Activated naive CD4-positive, alpha-beta T cell (primary cell): Measurements from ENCODE around the gene KIRREL2.
A peak's percentile ranks its signal among the peaks of the same experiment; 100 is the strongest.
"Not testable (repeated sequence)": the region's sequence is repeated elsewhere in the genome, so short reads cannot be mapped to it uniquely, and the experiment has no call there.

ENCODE experiments used
- DNase-seq, 4 experiments: peaks; one replicate each; lab custom pipeline; 2025; lab: John Stamatoyannopoulos, UW

KIRREL2 gene

DNA sequence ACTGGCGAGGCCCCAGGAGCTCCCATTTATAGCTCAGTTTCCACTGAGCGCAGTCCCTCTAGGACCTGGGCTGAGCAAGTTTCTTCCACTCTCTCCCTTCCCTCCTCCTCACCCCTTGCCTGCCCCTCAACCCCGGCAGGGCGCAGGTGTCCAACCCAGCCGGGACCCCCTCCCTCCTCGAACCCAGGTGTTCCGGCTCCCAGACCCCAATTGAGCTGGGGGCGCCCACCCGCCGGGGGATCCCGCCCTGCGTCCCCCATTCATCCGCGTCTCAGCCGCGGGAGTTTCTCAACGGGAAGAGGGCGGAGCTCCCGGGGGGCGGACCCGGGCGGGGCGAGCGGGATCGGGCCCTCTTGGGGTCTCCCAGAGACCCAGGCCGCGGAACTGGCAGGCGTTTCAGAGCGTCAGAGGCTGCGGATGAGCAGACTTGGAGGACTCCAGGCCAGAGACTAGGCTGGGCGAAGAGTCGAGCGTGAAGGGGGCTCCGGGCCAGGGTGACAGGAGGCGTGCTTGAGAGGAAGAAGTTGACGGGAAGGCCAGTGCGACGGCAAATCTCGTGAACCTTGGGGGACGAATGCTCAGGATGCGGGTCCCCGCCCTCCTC is at the start of gene KIRREL2:
KIRREL2 (plus strand) TSS at position 366 of the 604 bp plus-strand sequence; CDS start at position 575, 209 bp downstream.
- peak in 1 of 4 experiments; percentile 24 for DNase-seq

DNA sequence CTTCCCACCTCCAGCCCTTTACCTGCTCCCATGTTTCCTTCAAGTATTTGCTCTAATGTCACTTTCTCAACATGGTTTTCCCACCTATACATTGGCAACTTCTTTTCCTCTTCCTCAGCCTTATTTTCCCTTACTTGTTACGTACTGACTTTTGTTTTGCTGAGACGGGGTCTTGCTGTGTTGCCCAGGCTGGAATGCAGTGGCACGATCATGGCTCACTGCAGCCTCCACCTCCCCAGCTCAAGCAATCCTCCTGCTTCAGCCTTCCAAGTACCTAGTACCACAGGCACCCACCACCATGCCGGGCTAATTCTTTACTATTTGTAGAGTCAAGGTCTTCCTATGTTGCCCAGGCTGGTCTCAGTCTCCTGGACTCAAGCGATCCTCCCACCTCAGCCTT is 49.1 kb upstream of the KIRREL2 start:
- DNase-seq: no peak

DNA sequence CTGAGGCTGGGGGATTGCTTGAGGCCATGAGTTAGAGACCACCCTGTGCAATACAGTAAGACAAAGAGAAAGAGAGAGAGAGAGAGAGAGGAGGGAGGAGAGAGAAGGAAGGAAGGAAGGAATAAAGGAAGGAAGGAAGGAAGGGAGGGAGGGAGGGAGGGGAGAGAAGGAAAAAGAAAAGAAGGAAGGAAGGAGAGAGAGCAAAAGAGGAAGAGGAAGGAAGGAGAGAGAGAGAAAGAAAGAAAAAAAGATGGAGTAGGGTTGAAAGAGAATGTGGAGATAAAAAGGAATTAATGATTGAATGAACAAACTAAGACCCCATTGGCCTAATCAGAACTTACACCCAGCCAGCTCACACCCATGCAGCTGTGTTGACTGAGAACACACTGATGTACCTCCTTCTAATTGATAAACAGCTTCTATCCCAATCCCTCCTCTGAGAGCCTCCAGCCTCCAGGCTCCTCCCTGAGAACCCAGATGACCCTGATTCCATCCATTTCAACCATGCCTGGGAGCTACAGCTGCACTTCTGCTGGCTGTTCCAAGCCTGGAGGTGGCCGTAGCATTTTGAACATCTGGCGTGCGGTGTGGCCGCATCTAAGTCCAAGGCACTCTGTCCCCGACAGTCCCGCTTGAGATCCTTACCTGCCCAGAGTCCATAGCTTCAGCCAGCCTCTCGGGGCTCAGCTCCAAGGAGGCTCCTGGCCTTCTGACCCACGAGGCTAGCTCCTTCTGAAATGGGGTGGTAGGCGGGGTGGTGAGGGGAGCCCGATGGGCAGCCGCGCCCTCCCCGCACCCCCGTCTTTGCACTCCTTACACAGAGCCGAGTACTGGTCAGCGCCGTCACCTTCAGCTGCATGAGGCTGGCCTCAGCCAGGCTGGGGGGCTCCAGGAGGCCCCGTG is 45.1 kb upstream of the KIRREL2 start:
- DNase-seq: no peak

DNA sequence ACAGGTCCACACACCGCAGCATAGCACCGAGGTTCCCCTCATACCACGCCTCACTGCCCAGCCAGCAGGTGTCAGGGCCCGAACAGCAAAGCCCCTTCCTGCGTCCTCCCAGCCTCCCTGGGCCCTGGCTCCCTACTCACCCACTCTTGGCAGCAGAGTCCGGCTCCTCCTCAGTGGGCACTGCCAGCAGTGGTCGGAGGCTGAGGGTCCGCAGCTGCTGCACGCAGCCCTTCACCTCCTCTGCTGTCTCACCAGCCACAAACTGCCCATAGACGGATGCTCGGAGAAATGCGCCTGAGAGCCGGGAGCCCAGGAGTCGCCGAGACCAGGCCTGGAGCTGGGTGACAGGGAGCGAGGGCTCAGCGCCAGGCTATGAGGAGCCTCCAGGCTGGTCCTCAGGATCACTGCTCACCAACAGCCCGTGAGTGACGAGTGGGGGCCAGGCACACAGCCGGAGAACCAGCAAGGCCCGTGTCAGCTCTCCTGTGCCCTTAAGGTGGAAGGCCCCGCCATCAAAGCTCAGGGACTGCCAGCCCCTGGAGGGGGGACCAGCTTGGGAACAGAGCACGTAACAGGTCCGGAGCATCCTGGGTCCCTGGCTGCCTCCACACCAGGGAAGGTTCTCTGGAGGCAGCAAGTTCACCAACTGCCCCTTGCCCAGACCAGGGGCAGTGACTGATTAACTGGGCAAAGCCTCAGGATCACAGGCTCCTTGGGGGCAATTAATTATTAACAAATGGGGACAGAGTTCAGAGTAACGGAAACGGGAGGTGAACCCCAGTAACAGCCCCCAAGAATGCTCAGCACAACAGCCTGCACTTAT is 44.3 kb upstream of the KIRREL2 start, which contains the start of gene PRODH2:
PRODH2 (minus strand) TSS at position 626 of the 823 bp plus-strand sequence; CDS start at position 586, 40 bp downstream.
- DNase-seq: no peak

DNA sequence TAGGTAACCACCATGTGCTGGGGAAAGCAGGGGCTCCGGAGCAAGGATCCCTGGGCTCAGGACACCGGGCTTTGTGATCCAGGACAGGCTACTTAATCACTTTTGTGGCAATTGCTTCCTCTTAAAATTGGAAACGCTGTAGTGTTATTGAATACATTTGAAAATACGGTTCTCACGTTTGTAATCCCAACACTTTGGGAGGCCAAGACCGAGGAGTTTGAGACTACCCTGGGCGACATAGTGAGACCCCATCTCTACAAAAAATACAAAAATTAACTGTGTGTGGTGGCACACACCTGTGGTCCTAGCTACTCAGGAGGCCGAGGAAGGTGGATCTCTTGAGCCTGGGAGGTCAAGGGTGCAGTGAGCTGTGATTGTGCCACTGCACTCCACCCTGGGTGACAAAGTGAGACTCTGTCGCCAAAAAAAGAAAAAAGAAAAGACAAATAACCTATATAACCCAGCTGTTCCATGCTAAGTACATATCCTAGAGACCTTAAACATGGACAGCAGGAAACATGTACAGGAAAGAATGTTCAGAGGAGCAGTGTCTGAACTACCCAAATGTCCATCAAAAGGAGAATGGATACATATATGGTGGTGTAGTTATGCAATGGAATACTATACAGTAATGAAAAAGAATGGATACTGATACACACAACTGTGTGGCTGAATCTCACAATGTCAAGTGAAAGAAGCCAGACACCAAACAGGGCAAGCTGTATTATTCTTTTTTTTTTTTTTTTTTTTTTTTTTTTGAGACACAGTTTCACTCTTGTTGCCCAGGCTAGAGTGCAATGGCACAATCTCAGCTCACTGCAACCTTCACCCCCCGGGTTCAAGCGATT is 43.4 kb upstream of the KIRREL2 start:
- DNase-seq: no peak

DNA sequence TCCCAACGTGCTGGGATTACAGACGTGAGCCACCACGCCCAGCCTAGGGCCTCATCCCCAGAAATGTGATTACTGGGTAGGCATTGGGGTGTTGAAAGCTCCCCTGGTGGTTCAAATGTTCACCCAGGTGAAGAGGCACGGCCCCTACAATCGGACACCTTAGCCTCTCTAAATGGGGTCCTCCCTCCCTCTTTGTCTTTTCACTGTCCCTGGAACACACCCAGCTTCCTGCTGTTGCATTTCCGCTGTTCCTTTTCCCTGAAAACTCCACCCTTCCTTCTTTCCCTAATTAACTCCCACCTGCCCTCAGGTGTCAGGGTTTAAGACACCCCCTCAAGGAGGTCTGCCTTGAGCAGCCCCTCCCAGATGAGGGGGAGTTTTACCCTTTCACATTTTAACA is 40.4 kb upstream of the KIRREL2 start:
- no peak for DNase-seq

DNA sequence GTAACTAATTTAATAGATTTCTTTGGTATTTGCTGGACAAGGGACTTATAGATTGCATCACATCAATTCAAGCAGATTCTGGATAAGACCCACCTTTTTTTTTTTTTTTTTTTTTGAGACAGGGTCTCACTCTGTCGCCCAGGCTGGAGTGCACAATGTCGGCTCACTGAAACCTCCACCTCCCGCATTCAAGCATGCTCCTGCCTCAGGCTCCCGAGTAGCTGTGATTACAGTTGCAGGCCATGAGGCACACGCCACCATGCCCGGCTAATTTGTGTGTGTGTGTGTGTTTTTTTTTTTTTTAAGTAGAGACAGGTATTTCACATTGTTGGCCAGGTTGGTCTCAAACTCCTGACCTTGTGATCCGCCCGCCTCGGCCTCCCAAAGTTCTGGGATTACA is 39.9 kb upstream of the KIRREL2 start:
- no peak for DNase-seq

DNA sequence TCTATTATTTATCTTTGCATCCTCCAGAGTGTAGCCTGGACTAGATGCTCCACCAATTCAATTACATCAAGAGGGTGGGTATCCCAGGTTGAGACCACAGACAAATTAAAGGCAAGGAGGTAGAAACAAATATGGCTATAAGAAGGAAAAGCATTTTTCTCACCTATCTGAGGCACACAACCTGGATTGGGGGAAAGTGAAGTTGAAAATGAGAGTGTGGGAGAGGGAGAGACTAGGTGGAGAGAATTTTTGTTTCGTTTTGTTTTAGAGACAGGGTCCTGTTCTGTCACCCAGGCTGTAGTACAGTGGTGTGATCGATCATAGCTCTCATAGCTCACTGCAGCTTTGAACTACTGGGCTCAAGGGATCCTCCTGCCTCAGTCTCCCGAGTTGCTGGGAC is 38.3 kb upstream of the KIRREL2 start:
- no peak for DNase-seq

DNA sequence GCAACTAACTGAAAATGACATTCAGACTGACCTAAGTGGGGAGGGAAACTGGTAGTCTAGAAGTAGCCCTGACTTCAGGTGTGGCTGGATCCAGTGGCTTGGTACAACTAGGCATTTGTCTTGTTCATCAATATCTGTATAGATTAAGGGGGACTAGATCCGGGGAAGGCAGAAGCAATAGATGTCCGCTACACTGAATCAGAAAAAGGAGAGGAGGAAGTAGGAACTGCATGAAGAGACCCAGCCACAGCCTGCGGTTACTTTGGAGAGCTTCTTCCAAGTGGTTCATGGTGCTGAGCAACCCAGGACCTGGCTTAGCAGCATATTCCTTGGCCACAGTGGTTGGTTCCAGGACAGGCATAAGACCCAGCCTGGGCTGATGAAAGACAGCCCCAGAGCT is 34.1 kb upstream of the KIRREL2 start:
- DNase-seq: no peak

DNA sequence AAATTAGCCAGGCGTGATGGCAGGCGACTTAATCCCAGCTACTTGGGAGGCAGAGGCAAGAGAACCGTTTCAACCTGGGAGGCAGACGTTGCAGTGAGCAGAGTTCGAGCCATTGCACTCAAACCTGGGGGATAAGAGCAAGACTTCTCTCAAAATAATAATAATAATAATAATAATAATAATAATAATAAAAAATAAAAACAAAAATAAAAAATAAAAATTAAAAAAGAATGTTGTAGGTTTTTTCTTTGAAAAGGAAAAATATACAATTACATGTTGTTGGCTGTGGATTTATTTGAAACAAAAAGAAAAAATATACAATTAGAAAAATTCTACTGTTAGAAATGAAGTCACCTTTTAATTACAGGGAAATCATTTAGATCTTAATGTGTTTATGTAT is 32.6 kb upstream of the KIRREL2 start:
- no peak for DNase-seq

DNA sequence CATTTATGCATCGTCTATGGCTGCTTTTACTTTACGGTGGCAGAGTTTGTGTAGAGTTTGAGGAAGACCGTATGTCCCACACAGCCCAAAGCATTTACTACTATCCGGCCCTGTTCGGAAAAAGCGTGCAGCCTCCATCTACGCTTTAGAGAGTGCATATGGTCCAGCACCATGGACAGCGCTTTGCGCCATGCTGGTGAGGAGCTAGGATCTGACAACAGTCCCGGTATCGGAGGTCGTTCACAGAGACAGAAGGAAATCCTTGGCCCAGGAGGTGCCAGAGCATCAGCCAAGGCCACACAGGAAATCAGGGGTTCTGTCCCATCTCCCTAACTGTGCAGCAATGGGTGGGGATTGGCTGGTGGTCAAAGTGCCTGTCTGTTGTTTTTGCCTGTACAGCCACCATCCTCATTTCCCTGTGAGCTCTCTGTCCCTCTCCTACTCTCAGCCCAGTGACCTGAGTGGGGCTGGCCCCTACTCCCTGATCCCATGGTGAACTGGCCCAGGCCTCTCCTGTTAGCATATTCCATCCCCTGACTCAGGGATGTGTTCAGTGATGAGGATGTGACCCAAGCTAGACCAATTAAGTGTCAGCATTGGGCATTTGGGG is 27.9 kb upstream of the KIRREL2 start:
- peak in 1 of 4 experiments; percentile 37 for DNase-seq

DNA sequence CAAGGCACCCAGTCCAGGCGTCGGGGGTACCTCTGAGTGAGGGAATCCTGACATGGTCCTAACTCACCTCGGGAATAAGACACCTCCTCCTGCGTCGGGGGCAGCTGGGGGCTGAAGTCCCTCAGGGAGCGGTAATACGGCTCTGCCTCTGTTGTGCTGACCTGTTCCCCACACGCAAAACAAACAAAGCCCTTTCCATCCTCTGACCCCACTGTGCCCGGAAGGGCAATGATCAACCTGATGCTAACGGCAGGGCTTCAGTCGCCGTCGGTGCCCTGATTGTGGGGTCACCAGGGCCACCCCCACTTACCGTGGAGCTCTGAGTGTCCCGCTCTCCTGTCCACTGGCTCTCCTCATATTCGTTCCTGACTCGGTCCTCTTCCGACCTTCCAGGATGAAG is 25.7 kb upstream of the KIRREL2 start:
- no peak for DNase-seq

DNA sequence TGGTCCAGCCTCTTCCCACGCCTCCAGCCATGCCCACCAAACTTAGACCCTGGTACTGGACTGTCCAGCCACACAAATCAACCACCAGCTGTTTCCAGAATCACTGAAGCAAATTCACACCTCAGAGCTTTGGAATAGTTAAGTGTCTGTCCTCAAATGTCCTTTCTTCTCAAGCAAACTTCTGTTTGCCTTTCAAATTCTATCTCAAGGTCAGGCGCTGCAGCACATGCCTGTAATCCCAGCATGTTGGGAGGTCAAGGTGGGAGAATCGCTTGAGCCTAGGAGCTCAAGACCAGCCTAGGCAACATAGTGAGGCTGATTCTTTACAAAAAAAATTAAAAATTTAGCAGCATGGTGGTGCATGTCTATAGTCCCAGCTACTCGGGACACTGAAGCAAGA is 24.7 kb upstream of the KIRREL2 start:
- DNase-seq: no peak

DNA sequence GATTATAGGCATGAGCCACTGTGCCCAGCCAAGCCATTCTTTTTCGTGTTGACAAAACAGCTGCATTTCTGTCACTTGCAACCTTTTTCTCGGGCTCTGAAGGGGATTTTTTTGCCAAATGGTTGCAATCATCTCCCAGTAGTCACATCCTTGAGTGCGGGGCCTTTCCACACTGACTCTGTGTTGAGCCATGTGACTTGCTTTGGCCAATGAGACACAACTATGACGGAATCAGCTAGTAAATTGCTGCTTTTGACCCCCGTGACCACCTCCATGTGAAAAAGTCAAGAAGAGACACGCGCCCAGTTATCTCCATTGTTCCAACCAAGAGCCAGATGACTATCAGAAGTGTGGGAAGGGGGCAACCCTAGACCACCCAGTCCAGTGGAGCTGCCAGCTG is 22.7 kb upstream of the KIRREL2 start:
- no peak for DNase-seq

DNA sequence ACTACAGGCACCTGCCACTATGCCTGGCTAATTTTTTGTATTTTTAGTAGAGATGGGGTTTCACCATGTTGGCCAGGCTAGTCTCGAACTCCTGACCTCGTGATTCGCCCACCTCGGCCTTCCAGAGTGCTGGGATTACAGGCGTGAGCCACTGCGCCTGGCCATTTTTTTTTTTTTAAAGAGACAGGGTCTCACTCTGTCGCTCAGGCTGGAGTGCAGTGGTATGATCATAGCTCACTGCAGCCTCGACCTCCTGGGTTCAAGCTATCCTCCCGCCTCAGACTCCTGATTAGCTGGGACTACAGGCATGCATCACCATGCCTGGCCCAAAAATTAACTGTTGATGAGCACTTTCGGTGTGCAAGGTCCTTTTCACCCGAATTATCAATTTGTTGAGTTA is 20.6 kb upstream of the KIRREL2 start:
- not testable (repeated sequence) for DNase-seq

DNA sequence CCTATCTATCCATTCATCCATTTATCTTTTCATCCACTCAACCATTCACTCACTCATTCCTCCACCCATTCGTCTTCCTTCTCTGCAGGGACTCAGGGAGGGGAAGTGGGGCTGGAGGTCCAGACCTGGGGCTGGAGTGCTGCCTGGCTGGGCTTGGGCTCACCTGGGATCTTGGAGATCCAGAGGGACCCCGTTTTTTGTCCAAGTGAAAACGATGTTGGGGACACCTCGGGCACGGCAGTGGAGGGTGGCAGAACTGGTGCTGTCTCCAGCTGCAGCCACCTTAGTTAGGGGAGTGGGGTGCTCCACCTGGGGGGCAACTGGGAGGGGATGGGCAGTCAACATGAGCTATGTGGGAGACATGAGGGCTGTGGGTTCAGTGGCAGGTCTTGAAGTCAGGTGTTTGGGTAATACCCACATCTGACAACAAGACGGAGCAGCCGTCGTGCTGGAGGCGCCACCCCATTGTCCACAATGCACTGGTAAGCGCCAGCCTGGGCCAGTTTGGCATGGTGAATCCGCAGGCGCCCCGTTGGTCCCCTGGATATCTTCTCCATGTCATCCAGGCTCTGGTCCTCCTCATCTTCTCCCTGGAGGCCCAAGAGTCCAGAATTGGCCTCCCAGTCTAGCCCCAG is 14.6 kb upstream of the KIRREL2 start:
- no peak for DNase-seq

DNA sequence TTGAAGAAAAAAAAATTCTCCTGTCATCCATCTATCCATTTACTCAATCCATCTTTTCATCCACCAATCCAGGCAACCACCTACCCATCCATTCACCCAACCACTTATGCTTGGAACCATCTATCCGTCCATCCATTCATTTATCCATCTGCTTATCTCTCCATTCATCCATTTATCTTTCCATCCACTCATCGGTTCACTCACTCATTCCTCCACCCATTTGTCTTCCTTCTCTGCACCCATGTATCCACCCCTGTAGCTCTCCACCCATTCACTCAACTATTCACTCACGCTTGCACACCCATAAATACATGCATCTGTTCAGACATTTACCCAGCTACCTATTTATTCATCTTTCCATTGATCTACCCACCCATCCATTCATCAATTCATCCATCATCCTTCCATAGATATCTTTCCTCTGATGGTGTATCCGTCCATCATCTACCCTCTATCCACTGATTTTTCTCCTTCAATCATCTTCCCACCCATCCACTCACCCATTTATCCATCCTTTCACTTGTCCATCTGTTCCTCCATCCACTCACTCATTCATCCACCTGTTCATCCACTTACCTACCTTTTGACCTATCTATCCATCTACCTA is 13.9 kb upstream of the KIRREL2 start:
- DNase-seq: no peak

DNA sequence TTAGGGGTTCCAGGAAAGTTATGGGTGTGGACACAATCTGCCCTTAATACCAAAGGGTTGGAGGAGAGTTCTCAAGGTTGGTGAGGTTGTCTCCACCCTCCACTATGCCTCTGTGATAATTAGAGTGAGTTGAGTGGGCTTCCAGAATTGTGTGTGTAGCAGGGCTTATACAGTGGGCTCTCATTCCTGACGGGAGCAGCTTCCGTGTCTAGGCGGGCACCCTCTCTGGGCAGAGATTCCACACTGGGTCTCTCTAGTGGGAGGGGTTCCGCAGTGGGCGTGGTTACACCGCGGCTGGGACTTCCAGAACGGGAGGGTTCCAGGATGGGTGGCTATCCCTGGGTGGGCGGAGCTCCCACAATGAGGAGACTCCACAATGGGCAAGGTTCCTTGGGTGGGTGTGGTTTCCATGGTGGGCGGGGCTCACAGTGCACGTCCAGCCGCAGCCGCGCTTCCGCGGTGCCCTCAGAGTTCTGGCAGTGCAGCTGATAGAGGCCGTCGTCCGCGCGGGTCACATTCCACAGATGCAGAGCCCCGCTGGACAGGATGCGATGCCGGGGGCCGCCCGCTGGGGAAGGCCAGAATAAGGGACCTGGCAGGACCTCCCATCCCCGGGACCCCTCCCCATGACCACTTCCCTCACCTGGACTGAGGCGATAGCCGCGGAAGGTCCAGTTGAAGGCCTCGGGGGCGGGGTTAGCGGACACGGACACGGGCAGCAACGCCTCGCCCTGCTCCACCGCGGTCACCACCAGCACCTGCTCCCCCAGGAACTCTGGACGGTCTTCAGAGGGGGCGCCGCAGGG is 12.8 kb upstream of the KIRREL2 start:
- no peak for DNase-seq

DNA sequence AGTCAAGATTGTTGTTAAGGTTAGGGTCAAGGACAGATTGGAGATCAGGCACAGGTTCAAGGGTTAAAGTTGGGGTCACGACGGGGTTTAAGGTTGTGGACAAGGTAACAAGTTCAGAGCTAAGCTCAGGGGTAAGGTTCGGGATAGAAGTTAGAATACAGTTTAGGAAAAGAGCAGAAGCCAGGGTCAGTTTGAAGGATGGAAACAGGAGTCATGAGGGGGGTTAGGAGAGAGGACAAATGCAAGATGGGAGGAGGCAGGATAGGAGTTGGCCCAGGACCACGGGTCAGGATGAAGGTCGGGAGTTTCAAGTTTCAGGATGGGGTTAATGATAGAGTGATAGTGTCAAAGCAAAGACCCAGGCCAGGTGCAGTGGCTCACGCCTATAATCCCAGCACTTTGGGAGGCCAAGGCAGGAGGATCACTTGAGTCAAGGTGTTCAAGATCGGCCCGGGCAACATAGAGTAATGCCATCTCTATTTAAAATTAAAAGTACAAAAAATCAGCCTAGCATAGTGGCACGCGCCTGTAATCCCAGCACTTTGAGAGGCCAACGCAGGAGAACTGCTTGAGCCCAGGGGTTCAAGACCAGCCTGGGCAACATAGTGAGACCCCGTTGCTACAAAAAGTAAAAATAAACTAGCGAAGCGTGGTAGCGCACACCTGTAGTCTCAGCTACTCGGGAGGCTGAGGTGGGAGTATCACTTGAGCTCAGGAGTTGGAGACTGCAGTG is 12.1 kb upstream of the KIRREL2 start:
- no peak for DNase-seq
